Measurements from ENCODE around the gene PPP4C. TPM values are rescaled to one million over a fixed set of nuclear protein-coding genes. Genes with fewer than 3 reads are reported as not detected.
A peak's percentile ranks its signal among the peaks of the same experiment; 100 is the strongest.

The PPP4C gene
- total RNA-seq, 1 experiment from 2014 or later: 134 TPM

DNA sequence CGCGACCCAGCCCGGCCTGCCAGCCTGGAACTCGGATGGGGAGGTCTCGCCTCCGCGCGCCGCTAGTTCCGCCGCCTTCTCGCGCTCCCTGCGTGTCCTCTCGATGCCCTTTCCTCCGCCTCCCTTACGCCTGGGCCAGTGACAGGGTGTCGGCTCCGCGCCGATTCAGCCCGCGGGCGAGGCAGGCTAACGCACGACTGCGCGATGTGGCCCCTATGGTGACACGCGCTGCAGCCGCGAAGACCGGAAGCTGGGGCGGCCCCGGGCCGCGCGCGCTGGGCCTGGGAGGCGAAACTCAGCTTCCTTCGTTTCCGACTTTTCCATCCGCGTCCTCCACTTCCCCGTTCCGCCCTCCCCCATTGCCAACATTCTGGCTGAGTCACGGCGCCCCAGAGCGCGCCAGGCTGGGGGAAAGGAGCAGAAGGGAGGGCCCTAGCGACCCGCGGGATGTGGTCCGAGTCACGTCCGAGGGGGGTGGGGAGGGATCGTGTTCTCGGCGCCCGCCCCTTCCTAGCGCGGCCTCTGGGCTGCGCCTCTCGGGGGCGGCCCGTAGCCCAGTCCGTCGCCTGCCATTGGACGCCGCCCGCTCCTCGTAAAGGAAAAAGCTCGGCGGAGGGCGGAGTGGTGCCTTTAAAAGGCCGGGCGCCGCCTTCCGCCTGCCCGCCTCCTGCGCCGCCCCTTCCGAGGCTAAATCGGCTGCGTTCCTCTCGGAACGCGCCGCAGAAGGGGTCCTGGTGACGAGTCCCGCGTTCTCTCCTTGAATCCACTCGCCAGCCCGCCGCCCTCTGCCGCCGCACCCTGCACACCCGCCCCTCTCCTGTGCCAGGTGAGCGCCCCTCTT lies 10.5 kb upstream of the PPP4C start, which contains the start of gene ALDOA:
ALDOA (plus strand) TSS at position 659 of the 841 bp plus-strand sequence. CDS start 1,138 bp downstream, outside the sequence.
- intact Hi-C loops (cut with micrococcal nuclease; ENCODE audit: unreplicated experiment): loop anchor here (2.0 to 10.0 kb wide), 4 partner anchors 25 to 1093 kb away; partner anchors contain the start of genes SPNS1, TBX6 and ZNF771
- no peaks in the 10 kb centered on the region for H3K27me3 ChIP-seq (replicated peaks; ENCODE audit: control insufficient read depth, insufficient read depth, low read length)
- Mint-ChIP-seq H3K36me3 (ENCODE audit: insufficient read depth, unreplicated experiment) (peaks cover 63% of the 10 kb centered on the region), H3K27me3 (ENCODE audit: insufficient read depth, unreplicated experiment) (no peaks in the 10 kb centered on the region), H3K9me3 (ENCODE audit: unreplicated experiment) (no peaks in the 10 kb centered on the region), H3K4me1 (ENCODE audit: low read depth, unreplicated experiment) (peaks cover 19% of the 10 kb centered on the region), H3K4me3 (ENCODE audit: unreplicated experiment) (peak within 1 kb of the TSS; percentile 95), H3K27ac (ENCODE audit: unreplicated experiment) (peak within 1 kb of the TSS; percentile 97)
- H3K9me3 ChIP-seq: no peaks in the 10 kb centered on the region
- CTCF ChIA-PET: interaction anchor here (0.6 to 1.3 kb wide), 6 partner anchors 11 to 258 kb away, joined by 3 to 9 read pairs (median 4); partner anchors contain the start of gene TBX6
- POLR2A ChIA-PET: interaction anchor here (0.5 to 1.9 kb wide), 13 partner anchors 10 to 1170 kb away, joined by 3 to 13 read pairs (median 5); partner anchors contain the start of genes PPP4C, TAOK2, TBC1D10B and TBX6
- BruUV-seq (replicated peaks): TSS peak; percentile 81
- H3K4me1 ChIP-seq: peaks cover 8% of the 10 kb centered on the region; the same call in 1 of the 2 replicates
- TF ChIP-seq, protein P1, sequence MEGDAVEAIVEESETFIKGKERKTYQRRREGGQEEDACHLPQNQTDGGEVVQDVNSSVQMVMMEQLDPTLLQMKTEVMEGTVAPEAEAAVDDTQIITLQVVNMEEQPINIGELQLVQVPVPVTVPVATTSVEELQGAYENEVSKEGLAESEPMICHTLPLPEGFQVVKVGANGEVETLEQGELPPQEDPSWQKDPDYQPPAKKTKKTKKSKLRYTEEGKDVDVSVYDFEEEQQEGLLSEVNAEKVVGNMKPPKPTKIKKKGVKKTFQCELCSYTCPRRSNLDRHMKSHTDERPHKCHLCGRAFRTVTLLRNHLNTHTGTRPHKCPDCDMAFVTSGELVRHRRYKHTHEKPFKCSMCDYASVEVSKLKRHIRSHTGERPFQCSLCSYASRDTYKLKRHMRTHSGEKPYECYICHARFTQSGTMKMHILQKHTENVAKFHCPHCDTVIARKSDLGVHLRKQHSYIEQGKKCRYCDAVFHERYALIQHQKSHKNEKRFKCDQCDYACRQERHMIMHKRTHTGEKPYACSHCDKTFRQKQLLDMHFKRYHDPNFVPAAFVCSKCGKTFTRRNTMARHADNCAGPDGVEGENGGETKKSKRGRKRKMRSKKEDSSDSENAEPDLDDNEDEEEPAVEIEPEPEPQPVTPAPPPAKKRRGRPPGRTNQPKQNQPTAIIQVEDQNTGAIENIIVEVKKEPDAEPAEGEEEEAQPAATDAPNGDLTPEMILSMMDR (IDR thresholded peaks at IDR 0.05; ENCODE audit: insufficient read depth in 1 of 2, low read depth in 1 of 2, low read length in 1 of 2, severe bottlenecking in 1 of 2, unreplicated experiment in 1 of 2): no peak
- DNase-seq: peak; percentile 95 to 96
- H3K4me3 ChIP-seq (ENCODE audit: low read depth, low read length): peak within 1 kb of the TSS; percentile 98
- H3K36me3 ChIP-seq (ENCODE audit: control insufficient read depth, insufficient read depth, low read length): peaks cover 14% of the 10 kb centered on the region

DNA sequence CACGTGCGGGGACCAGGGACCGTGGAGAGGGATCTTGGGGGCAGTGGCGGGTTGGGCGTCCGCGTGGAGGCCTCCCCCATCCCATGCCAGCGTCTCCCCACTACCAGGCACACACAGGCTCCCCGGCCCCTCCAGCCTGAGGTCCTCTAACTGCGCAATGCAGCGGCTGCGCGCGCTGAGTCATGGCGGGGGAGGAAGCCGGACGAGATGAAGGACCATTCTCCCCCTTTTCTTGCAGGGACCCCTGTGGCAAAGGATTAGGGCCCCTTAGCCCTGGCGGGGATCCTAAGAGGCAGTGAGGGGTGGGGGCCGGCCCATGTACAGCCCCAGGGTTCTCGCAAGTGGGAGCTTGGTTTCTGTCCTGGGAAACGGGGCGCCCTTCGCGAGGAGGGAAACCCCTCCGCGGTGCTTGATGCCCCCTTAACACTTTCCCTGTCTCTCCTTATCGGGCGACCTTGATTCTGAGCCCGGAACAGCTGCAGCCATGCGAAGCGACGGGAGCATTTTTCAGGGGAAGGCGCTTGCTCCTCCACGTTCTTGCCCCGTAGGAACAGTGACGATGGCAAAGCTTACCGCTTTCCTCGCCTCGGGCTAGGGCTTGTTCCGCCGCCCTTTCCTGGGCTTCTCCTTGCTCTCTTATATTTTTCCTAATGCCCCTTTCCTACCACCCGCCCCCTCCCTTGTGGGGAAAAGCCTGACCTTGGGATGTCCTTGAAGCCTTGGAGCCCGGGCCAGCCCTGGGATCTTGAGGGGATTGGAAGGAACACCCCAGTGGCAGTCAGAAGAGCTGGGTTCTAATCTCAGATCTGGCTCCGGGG lies 9.6 kb upstream of the PPP4C start:
- Histone ChIP-seq H3K4me1 (peaks cover 8% of the 10 kb centered on the region; the same call in 1 of the 2 replicates), H3K4me3 (ENCODE audit: low read depth, low read length) (peak overlapping the region; percentile 98), H3K27me3 (replicated peaks; ENCODE audit: control insufficient read depth, insufficient read depth, low read length) (no peaks in the 10 kb centered on the region), H3K9me3 (no peaks in the 10 kb centered on the region), H3K36me3 (ENCODE audit: control insufficient read depth, insufficient read depth, low read length) (peaks cover 15% of the 10 kb centered on the region)
- Mint-ChIP-seq H3K4me1 (ENCODE audit: low read depth, unreplicated experiment) (peaks cover 19% of the 10 kb centered on the region), H3K27me3 (ENCODE audit: insufficient read depth, unreplicated experiment) (no peaks in the 10 kb centered on the region), H3K9me3 (ENCODE audit: unreplicated experiment) (no peaks in the 10 kb centered on the region), H3K27ac (ENCODE audit: unreplicated experiment) (peak overlapping the region; percentile 97), H3K36me3 (ENCODE audit: insufficient read depth, unreplicated experiment) (peaks cover 72% of the 10 kb centered on the region), H3K4me3 (ENCODE audit: unreplicated experiment) (peak overlapping the region; percentile 95)
- intact Hi-C loops (cut with micrococcal nuclease; ENCODE audit: unreplicated experiment): loop anchor here (2.0 to 10.0 kb wide), 4 partner anchors 25 to 1094 kb away; partner anchors contain the start of genes SPNS1, TBX6 and ZNF771
- ChIA-PET CTCF (interaction anchor here (0.6 to 1.1 kb wide), 4 partner anchors 12 to 258 kb away, joined by 3 to 9 read pairs (median 6); partner anchors contain the start of gene TBX6), POLR2A (interaction anchor here (0.6 to 1.9 kb wide), 11 partner anchors 9 to 1170 kb away, joined by 3 to 13 read pairs (median 5); partner anchors contain the start of genes PPP4C, TAOK2, TBC1D10B and TBX6)
- TF ChIP-seq, protein P1 (IDR thresholded peaks at IDR 0.05; ENCODE audit: insufficient read depth in 1 of 2, low read depth in 1 of 2, low read length in 1 of 2, severe bottlenecking in 1 of 2, unreplicated experiment in 1 of 2): no peak
- DNase-seq: no peak
- TSS peak; percentile 53 for BruUV-seq (replicated peaks)

Data from Caco-2 (cell line).